ENCODE data around the gene ZNF318. TPM values are rescaled to one million over a fixed set of nuclear protein-coding genes. Genes with fewer than 3 reads are reported as not detected.

ZNF318 gene
- total RNA-seq, 1 donor from 2014 or later = 9.8 TPM

DNA sequence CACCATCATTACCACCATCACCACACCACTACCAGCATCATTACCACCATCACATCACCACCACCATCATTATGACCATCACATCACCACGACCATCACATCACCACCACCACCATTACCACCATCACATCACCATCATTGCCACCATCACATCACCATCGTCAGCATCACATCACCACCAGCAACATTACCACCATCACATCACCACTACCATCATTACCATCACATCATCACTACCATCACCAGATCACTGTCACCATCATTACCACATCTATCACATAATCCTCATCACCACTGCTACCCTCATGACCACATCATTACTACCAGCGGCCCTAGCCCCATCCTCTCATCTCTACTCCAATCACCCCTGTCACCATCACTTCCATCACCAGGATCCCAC is 74.9 kb downstream of the ZNF318 start:
- Histone ChIP-seq H3K27me3 (ENCODE audit: insufficient read depth, low read length) (peaks cover 2% of the 10 kb centered on the region), H2AFZ (ENCODE audit: low read depth, low read length) (no peak overlapping the region), H3K4me3 (ENCODE audit: insufficient read depth, low read depth, low read length) (no peak overlapping the region), H3K4me2 (ENCODE audit: low read length) (no peak overlapping the region), H3K79me2 (ENCODE audit: insufficient read depth, low read length) (no peaks in the 10 kb centered on the region), H3K27ac (ENCODE audit: low read depth, low read length) (no peak overlapping the region), H3K36me3 (ENCODE audit: insufficient read depth, low read length) (no peaks in the 10 kb centered on the region), H4K20me1 (ENCODE audit: insufficient read depth, low read length) (no peaks in the 10 kb centered on the region), H3K9me3 (ENCODE audit: insufficient read depth, low read depth, low read length) (no peaks in the 10 kb centered on the region), H3K9ac (ENCODE audit: low read length) (no peak overlapping the region), H3K4me1 (ENCODE audit: insufficient read depth, low read length) (no peaks in the 10 kb centered on the region)
- FAIRE-seq = no peak
- TF ChIP-seq EZH2 (IDR thresholded peaks at IDR 0.05; ENCODE audit: insufficient read depth, low read length) = no peak
- TF ChIP-seq, protein P1, sequence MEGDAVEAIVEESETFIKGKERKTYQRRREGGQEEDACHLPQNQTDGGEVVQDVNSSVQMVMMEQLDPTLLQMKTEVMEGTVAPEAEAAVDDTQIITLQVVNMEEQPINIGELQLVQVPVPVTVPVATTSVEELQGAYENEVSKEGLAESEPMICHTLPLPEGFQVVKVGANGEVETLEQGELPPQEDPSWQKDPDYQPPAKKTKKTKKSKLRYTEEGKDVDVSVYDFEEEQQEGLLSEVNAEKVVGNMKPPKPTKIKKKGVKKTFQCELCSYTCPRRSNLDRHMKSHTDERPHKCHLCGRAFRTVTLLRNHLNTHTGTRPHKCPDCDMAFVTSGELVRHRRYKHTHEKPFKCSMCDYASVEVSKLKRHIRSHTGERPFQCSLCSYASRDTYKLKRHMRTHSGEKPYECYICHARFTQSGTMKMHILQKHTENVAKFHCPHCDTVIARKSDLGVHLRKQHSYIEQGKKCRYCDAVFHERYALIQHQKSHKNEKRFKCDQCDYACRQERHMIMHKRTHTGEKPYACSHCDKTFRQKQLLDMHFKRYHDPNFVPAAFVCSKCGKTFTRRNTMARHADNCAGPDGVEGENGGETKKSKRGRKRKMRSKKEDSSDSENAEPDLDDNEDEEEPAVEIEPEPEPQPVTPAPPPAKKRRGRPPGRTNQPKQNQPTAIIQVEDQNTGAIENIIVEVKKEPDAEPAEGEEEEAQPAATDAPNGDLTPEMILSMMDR (IDR thresholded peaks at IDR 0.05; ENCODE audit: insufficient read depth, low read depth, low read length) = no peak
- Mint-ChIP-seq H3K4me3 (ENCODE audit: unreplicated experiment) (no peak overlapping the region), H3K27ac (ENCODE audit: unreplicated experiment) (no peak overlapping the region), H3K9me3 (ENCODE audit: unreplicated experiment) (no peaks in the 10 kb centered on the region), H3K27me3 (ENCODE audit: low read depth, unreplicated experiment) (peaks cover 35% of the 10 kb centered on the region), H3K4me1 (ENCODE audit: low read depth, unreplicated experiment) (no peaks in the 10 kb centered on the region), H3K36me3 (ENCODE audit: low read depth, unreplicated experiment) (no peaks in the 10 kb centered on the region)
- DNase-seq (ENCODE audit: low read depth) = no peak

DNA sequence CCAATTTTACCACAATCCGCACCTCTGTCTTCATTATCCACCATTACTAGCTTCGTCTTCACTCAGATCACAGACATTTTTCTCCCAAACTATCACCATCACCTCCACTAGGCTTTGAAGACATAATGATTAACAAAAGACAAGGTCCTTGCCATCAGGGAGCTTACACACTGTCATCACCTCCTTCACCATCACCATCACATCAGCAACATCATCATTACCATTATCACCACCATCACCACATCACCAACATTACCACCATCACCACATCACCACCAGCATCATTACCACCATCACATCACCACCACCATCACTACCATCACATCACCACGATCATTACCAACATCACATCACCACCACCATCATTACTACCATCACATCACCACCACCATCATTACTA is 75.7 kb downstream of the ZNF318 start:
- no peak for TF ChIP-seq EZH2 (IDR thresholded peaks at IDR 0.05; ENCODE audit: insufficient read depth, low read length)
- H3K27ac ChIP-seq (ENCODE audit: low read depth, low read length) = no peak overlapping the region
- no peaks in the 10 kb centered on the region for H3K4me1 Mint-ChIP-seq (ENCODE audit: low read depth, unreplicated experiment)
- no peak overlapping the region for H2AFZ ChIP-seq (ENCODE audit: low read depth, low read length)
- H3K9ac ChIP-seq (ENCODE audit: low read length) = no peak overlapping the region
- H4K20me1 ChIP-seq (ENCODE audit: insufficient read depth, low read length) = no peaks in the 10 kb centered on the region
- H3K27me3 ChIP-seq (ENCODE audit: insufficient read depth, low read length) = peaks cover 2% of the 10 kb centered on the region
- no peaks in the 10 kb centered on the region for H3K9me3 Mint-ChIP-seq (ENCODE audit: unreplicated experiment)
- no peaks in the 10 kb centered on the region for H3K36me3 ChIP-seq (ENCODE audit: insufficient read depth, low read length)
- H3K79me2 ChIP-seq (ENCODE audit: insufficient read depth, low read length) = no peaks in the 10 kb centered on the region
- no peak overlapping the region for H3K4me2 ChIP-seq (ENCODE audit: low read length)
- H3K36me3 Mint-ChIP-seq (ENCODE audit: low read depth, unreplicated experiment) = no peaks in the 10 kb centered on the region
- DNase-seq (ENCODE audit: low read depth) (no peak), FAIRE-seq (no peak)
- peaks cover 26% of the 10 kb centered on the region for H3K27me3 Mint-ChIP-seq (ENCODE audit: low read depth, unreplicated experiment)
- no peak overlapping the region for H3K4me3 Mint-ChIP-seq (ENCODE audit: unreplicated experiment)
- H3K27ac Mint-ChIP-seq (ENCODE audit: unreplicated experiment) = no peak overlapping the region
- H3K9me3 ChIP-seq (ENCODE audit: insufficient read depth, low read depth, low read length) = no peaks in the 10 kb centered on the region
- H3K4me3 ChIP-seq (ENCODE audit: insufficient read depth, low read depth, low read length) = no peak overlapping the region
- H3K4me1 ChIP-seq (ENCODE audit: insufficient read depth, low read length) = no peaks in the 10 kb centered on the region

DNA sequence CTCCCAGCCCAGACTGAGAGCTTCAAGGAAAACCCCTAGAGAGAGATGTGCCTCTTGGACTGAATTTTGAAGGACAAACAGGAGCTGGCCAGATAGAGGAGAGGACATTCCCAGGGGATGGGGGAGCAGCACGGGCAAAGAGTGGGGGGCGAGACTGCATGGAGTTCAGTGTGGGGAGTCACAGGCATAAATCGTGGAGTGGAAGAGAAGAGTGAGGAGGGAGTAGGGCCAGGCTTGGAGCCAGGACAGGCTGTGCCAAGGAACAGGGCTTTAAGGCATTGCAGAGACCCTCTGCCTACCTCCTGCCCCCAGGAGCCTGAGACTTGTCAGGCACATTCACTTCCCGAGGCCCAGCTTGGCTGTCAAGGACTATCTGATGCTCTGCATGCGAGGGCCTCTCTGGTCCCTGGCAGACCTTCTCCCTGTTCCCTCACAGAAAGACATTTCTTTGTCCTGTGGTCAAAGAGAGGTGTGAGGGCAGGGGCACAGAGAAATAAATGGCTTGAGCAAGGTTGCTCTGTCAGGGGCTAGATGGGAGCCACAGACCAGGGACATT is 76.6 kb downstream of the ZNF318 start:
- no peaks in the 10 kb centered on the region for H3K36me3 Mint-ChIP-seq (ENCODE audit: low read depth, unreplicated experiment)
- peaks cover 23% of the 10 kb centered on the region for H3K27me3 Mint-ChIP-seq (ENCODE audit: low read depth, unreplicated experiment)
- no peaks in the 10 kb centered on the region for H3K4me1 Mint-ChIP-seq (ENCODE audit: low read depth, unreplicated experiment)
- Histone ChIP-seq H3K4me2 (ENCODE audit: low read length) (no peak overlapping the region), H3K4me3 (ENCODE audit: insufficient read depth, low read depth, low read length) (no peak overlapping the region), H3K27me3 (ENCODE audit: insufficient read depth, low read length) (no peaks in the 10 kb centered on the region), H3K36me3 (ENCODE audit: insufficient read depth, low read length) (no peaks in the 10 kb centered on the region), H3K9ac (ENCODE audit: low read length) (no peak overlapping the region), H2AFZ (ENCODE audit: low read depth, low read length) (no peak overlapping the region), H3K4me1 (ENCODE audit: insufficient read depth, low read length) (no peaks in the 10 kb centered on the region), H3K9me3 (ENCODE audit: insufficient read depth, low read depth, low read length) (no peaks in the 10 kb centered on the region), H3K79me2 (ENCODE audit: insufficient read depth, low read length) (no peaks in the 10 kb centered on the region), H4K20me1 (ENCODE audit: insufficient read depth, low read length) (no peaks in the 10 kb centered on the region), H3K27ac (ENCODE audit: low read depth, low read length) (no peak overlapping the region)
- FAIRE-seq = no peak
- no peak for DNase-seq (ENCODE audit: low read depth)
- H3K9me3 Mint-ChIP-seq (ENCODE audit: unreplicated experiment) = no peaks in the 10 kb centered on the region
- TF ChIP-seq, protein P1 (IDR thresholded peaks at IDR 0.05; ENCODE audit: insufficient read depth, low read depth, low read length) = no peak
- TF ChIP-seq EZH2 (IDR thresholded peaks at IDR 0.05; ENCODE audit: insufficient read depth, low read length) = no peak
- H3K4me3 Mint-ChIP-seq (ENCODE audit: unreplicated experiment) = no peak overlapping the region
- no peak overlapping the region for H3K27ac Mint-ChIP-seq (ENCODE audit: unreplicated experiment)

All from astrocyte (in vitro differentiated cells and primary cell).